ENCODE data around the gene THAP5.

DNA sequence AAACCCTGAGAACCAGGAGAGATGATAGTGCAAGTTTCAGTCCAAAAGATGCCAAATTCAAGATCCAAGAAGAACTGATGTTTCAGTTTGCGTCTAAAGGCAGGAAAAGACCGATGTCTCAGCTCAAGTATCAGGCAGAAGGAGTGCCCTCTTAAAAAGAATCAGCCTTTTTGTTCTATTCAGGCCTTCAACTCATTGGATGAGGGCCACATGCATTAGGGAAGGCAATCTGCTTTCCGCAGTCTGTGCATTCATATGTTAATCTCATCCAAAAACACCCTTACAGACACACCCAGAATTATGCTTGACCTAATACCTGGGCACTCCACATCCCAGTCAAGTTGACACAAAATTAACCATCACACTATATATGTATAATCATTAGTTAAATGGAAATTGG lies 45.4 kb upstream of the THAP5 start:
- TF ChIP-seq, protein P1, sequence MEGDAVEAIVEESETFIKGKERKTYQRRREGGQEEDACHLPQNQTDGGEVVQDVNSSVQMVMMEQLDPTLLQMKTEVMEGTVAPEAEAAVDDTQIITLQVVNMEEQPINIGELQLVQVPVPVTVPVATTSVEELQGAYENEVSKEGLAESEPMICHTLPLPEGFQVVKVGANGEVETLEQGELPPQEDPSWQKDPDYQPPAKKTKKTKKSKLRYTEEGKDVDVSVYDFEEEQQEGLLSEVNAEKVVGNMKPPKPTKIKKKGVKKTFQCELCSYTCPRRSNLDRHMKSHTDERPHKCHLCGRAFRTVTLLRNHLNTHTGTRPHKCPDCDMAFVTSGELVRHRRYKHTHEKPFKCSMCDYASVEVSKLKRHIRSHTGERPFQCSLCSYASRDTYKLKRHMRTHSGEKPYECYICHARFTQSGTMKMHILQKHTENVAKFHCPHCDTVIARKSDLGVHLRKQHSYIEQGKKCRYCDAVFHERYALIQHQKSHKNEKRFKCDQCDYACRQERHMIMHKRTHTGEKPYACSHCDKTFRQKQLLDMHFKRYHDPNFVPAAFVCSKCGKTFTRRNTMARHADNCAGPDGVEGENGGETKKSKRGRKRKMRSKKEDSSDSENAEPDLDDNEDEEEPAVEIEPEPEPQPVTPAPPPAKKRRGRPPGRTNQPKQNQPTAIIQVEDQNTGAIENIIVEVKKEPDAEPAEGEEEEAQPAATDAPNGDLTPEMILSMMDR (IDR thresholded peaks at IDR 0.05), result no peak
- TF ChIP-seq POLR2A (IDR thresholded peaks at IDR 0.05), result no peak
